Measurements from ENCODE around the gene DOK3. TPM values are rescaled to one million over a fixed set of nuclear protein-coding genes. Genes with fewer than 3 reads are reported as not detected.

Gene DOK3
- total RNA-seq, 1 experiment from 2014 or later, result 12.4 TPM

DNA sequence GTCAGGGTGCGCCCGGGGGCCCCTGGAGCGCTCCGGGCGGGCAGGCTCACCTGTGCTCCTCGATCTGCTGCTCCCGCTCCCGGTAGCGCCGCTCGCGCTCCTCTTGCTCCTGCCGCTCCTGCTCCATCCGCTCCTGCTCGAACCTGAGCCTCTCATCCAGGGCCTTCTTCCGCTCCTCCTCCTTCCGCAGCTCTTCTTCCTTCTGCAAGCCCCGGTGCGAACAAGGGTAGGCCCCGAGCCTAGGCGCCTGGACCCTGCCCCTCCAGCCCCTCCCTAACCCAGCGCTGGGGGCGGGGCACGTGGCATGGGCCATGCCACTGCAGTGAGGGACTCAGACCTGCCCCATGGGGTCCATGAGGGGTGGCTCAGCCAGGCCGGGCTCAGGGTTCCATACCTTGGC lies 42.8 kb downstream of the DOK3 start:
- ATAC-seq (no peak), DNase-seq (ENCODE audit: low read depth, low spot score) (no peak)
- Histone ChIP-seq H3K4me1 (ENCODE audit: control insufficient read depth, insufficient read depth, low read length) (peaks cover 22% of the 10 kb centered on the region), H3K36me3 (ENCODE audit: control insufficient read depth, insufficient read depth, low read length) (no peaks in the 10 kb centered on the region; the same call in 1 of the 2 replicates), H3K27ac (ENCODE audit: low read length) (no peak overlapping the region), H3K4me3 (ENCODE audit: low read depth in 2 of 2, low read length in 2 of 2) (no peak overlapping the region), H3K27me3 (ENCODE audit: control insufficient read depth, insufficient read depth, low read length) (no peaks in the 10 kb centered on the region), H3K9me3 (ENCODE audit: control insufficient read depth, insufficient read depth, low read depth, low read length) (no peaks in the 10 kb centered on the region)
- intact Hi-C loops (cut with micrococcal nuclease; ENCODE audit: unreplicated experiment) (no loop called here), in situ Hi-C loops (cut with HindIII; ENCODE audit: low pct_unique_long_range_greater_than_20kb, low sequenced_read_pairs) (no loop called here)
- CTCF ChIA-PET, result no interaction called here
- POLR2A ChIA-PET, result interaction anchor here (0.6 kb wide), 1 partner anchor 1033 kb away, joined by 7 read pairs; no protein-coding TSS in a partner anchor
- TF ChIP-seq TCF7L2 (IDR thresholded peaks at IDR 0.05; ENCODE audit: low read depth, low read length) (no peak), POLR2AphosphoS5 (IDR thresholded peaks at IDR 0.05; ENCODE audit: low read depth, low read length) (no peak), SIN3A (IDR thresholded peaks at IDR 0.05; ENCODE audit: borderline replicate concordance, insufficient read depth, low read depth, low read length) (no peak)
- TF ChIP-seq, protein P1, sequence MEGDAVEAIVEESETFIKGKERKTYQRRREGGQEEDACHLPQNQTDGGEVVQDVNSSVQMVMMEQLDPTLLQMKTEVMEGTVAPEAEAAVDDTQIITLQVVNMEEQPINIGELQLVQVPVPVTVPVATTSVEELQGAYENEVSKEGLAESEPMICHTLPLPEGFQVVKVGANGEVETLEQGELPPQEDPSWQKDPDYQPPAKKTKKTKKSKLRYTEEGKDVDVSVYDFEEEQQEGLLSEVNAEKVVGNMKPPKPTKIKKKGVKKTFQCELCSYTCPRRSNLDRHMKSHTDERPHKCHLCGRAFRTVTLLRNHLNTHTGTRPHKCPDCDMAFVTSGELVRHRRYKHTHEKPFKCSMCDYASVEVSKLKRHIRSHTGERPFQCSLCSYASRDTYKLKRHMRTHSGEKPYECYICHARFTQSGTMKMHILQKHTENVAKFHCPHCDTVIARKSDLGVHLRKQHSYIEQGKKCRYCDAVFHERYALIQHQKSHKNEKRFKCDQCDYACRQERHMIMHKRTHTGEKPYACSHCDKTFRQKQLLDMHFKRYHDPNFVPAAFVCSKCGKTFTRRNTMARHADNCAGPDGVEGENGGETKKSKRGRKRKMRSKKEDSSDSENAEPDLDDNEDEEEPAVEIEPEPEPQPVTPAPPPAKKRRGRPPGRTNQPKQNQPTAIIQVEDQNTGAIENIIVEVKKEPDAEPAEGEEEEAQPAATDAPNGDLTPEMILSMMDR (IDR thresholded peaks at IDR 0.05), result no peak
- TF ChIP-seq, protein P2, sequence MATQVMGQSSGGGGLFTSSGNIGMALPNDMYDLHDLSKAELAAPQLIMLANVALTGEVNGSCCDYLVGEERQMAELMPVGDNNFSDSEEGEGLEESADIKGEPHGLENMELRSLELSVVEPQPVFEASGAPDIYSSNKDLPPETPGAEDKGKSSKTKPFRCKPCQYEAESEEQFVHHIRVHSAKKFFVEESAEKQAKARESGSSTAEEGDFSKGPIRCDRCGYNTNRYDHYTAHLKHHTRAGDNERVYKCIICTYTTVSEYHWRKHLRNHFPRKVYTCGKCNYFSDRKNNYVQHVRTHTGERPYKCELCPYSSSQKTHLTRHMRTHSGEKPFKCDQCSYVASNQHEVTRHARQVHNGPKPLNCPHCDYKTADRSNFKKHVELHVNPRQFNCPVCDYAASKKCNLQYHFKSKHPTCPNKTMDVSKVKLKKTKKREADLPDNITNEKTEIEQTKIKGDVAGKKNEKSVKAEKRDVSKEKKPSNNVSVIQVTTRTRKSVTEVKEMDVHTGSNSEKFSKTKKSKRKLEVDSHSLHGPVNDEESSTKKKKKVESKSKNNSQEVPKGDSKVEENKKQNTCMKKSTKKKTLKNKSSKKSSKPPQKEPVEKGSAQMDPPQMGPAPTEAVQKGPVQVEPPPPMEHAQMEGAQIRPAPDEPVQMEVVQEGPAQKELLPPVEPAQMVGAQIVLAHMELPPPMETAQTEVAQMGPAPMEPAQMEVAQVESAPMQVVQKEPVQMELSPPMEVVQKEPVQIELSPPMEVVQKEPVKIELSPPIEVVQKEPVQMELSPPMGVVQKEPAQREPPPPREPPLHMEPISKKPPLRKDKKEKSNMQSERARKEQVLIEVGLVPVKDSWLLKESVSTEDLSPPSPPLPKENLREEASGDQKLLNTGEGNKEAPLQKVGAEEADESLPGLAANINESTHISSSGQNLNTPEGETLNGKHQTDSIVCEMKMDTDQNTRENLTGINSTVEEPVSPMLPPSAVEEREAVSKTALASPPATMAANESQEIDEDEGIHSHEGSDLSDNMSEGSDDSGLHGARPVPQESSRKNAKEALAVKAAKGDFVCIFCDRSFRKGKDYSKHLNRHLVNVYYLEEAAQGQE (IDR thresholded peaks at IDR 0.05; ENCODE audit: insufficient read depth in 1 of 2, low read depth in 2 of 2, low read length in 1 of 2), result no peak
- BruUV-seq (replicated peaks), result no TSS peak

DNA sequence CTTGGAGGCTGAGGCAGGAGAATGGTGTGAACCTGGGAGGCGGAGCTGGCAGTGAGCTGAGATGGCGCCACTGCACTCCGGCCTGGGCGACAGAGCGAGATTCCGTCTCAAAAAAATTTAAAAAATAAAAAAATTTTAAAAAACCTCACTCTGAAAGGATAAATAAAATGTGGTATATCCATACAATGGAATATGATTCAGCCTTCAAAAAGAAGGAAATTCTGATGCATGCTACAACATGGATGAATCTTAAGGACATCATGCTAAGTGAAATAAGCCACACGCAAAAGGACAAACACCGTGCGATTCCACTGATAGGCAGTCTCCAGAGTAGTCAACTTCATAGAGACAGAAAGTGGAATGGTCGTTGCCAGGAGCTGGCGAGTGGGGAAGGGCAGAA lies 44.6 kb downstream of the DOK3 start:
- Histone ChIP-seq H3K27me3 (ENCODE audit: control insufficient read depth, insufficient read depth, low read length) (no peaks in the 10 kb centered on the region), H3K4me3 (ENCODE audit: low read depth in 2 of 2, low read length in 2 of 2) (no peak overlapping the region), H3K27ac (ENCODE audit: low read length) (no peak overlapping the region), H3K4me1 (ENCODE audit: control insufficient read depth, insufficient read depth, low read length) (peaks cover 5% of the 10 kb centered on the region), H3K36me3 (ENCODE audit: control insufficient read depth, insufficient read depth, low read length) (no peaks in the 10 kb centered on the region; the same call in 1 of the 2 replicates), H3K9me3 (ENCODE audit: control insufficient read depth, insufficient read depth, low read depth, low read length) (no peaks in the 10 kb centered on the region)
- ChIA-PET CTCF (no interaction called here), POLR2A (no interaction called here)
- no peak for ATAC-seq
- no peak for TF ChIP-seq POLR2AphosphoS5 (IDR thresholded peaks at IDR 0.05; ENCODE audit: low read depth, low read length)
- TF ChIP-seq, protein P2 (IDR thresholded peaks at IDR 0.05; ENCODE audit: insufficient read depth in 1 of 2, low read depth in 2 of 2, low read length in 1 of 2), result no peak
- TF ChIP-seq SIN3A (IDR thresholded peaks at IDR 0.05; ENCODE audit: borderline replicate concordance, insufficient read depth, low read depth, low read length), result no peak
- no peak for TF ChIP-seq TCF7L2 (IDR thresholded peaks at IDR 0.05; ENCODE audit: low read depth, low read length)
- TF ChIP-seq, protein P1 (IDR thresholded peaks at IDR 0.05), result no peak
- in situ Hi-C loops (cut with HindIII; ENCODE audit: low pct_unique_long_range_greater_than_20kb, low sequenced_read_pairs), result no loop called here
- DNase-seq (ENCODE audit: low read depth, low spot score), result no peak
- intact Hi-C loops (cut with micrococcal nuclease; ENCODE audit: unreplicated experiment), result no loop called here
- BruUV-seq (replicated peaks), result no TSS peak
